Hepatocyte (in vitro differentiated cells): ENCODE data around the gene PHYHIPL. TPM values are rescaled to one million over a fixed set of nuclear protein-coding genes. Genes with fewer than 3 reads are reported as not detected.

ENCODE experiments used
- DNase-seq: peaks from one replicate; pipeline ENCODE4 v3.0.0-alpha.2; 2016; ENCODE audit warnings: low spot score
- H2AFZ ChIP-seq: fragments of 200-600 bp; sonication (generic); 2 replicates; pipeline ENCODE4 v1.6.0; 2016; ENCODE audit warnings: antibody characterized with exemption, mild to moderate bottlenecking
- H3K27ac ChIP-seq: fragments of 200-600 bp; sonication (generic); 2 replicates; pipeline ENCODE4 v1.5.1; 2016; ENCODE audit warnings: mild to moderate bottlenecking
- H3K27me3 ChIP-seq: fragments of 200-600 bp; sonication (generic); 2 replicates; pipeline ENCODE4 v1.6.1; 2016
- H3K36me3 ChIP-seq: fragments of 200-600 bp; sonication (generic); replicated peaks from 2 replicates; pipeline ENCODE4 v1.5.1; 2016; ENCODE audit warnings: low read depth; ENCODE audit not compliant: insufficient read depth
- H3K4me1 ChIP-seq: fragments of 200-600 bp; sonication (generic); 2 replicates; pipeline ENCODE4 v1.5.1; 2016; ENCODE audit warnings: mild to moderate bottlenecking, moderate library complexity; ENCODE audit not compliant: insufficient read depth
- H3K4me2 ChIP-seq: fragments of 200-600 bp; sonication (generic); 2 replicates; pipeline ENCODE4 v1.6.0; 2016
- H3K4me3 ChIP-seq: fragments of 200-600 bp; sonication (generic); 2 replicates; pipeline ENCODE4 v1.5.1; 2016; ENCODE audit warnings: mild to moderate bottlenecking
- H3K79me2 ChIP-seq: fragments of 200-600 bp; sonication (generic); 2 replicates; pipeline ENCODE4 v1.6.0; 2017; ENCODE audit warnings: mild to moderate bottlenecking
- H3K9me2 ChIP-seq: fragments of 200-600 bp; sonication (generic); replicated peaks from 2 replicates; pipeline ENCODE4 v1.6.0; 2017; ENCODE audit warnings: mild to moderate bottlenecking; ENCODE audit not compliant: insufficient read depth
- H3K9me3 ChIP-seq: fragments of 200-600 bp; sonication (generic); 2 replicates; pipeline ENCODE4 v1.5.1; 2016; ENCODE audit warnings: low read depth, mild to moderate bottlenecking
- H4K20me1 ChIP-seq: fragments of 200-600 bp; sonication (generic); 2 replicates; pipeline ENCODE4 v1.6.0; 2016; ENCODE audit warnings: mild to moderate bottlenecking; ENCODE audit not compliant: insufficient read depth, poor library complexity, severe bottlenecking
- CTCF ChIP-seq: fragments of 200-600 bp; sonication (generic); IDR thresholded peaks from 2 replicates; pipeline ENCODE4 v1.5.1; 2016; ENCODE audit warnings: antibody characterized with exemption, mild to moderate bottlenecking; ENCODE audit not compliant: poor library complexity
- EZH2 ChIP-seq: fragments of 200-600 bp; sonication (generic); IDR thresholded peaks from 2 replicates; pipeline ENCODE4 v1.6.1; 2016; ENCODE audit warnings: antibody characterized with exemption, mild to moderate bottlenecking, borderline replicate concordance
- EZH2phosphoT487 ChIP-seq: fragments of 200-600 bp; sonication (generic); IDR thresholded peaks from one replicate; pipeline ENCODE4 v1.6.1; 2018; ENCODE audit warnings: antibody characterized with exemption, mild to moderate bottlenecking, low read depth, moderate library complexity; ENCODE audit not compliant: unreplicated experiment, severe bottlenecking
- WGBS: methylation state at CpG from one replicate; pipeline ENCODE4 v1.1.6; 2016; ENCODE audit warnings: low lambda C conversion rate; ENCODE audit errors: missing lambda C conversion rate; 5-methylcytosine and 5-hydroxymethylcytosine counted together
- polyA plus RNA-seq: library from polyadenylated mRNA; unstranded; fragments of >200 nt; fragmentation: Nextera tagmentation; extraction: Ambion mirVana; gene quantifications from 2 replicates; pipeline ENCODE4 v1.2.1, GENCODE V29; 2016
- total RNA-seq: library from RNA; depleted of rRNA; stranded (reverse); fragments of >200 nt; gene quantifications from 2 replicates; pipeline ENCODE4 v1.2.3, GENCODE V29; 2014

Gene PHYHIPL
- total and polyA plus RNA-seq, 2 experiments from 2014 or later = 5.9 to 6.8 TPM

- Histone ChIP-seq H3K4me3 (no peak overlapping the region), H3K9me3 (no peaks in the 10 kb centered on the region), H2AFZ (no peak overlapping the region), H3K36me3 (no peaks in the 10 kb centered on the region), H4K20me1 (no peaks in the 10 kb centered on the region), H3K79me2 (no peaks in the 10 kb centered on the region), H3K27me3 (no peaks in the 10 kb centered on the region), H3K27ac (no peak overlapping the region), H3K4me1 (no peaks in the 10 kb centered on the region), H3K9me2 (no peaks in the 10 kb centered on the region), H3K4me2 (no peak overlapping the region)
- WGBS = 90% methylated on average over 3 of the region's 3 CpGs
- no peak for DNase-seq
- TF ChIP-seq EZH2 (no peak), CTCF (no peak)
These were observed 50.8 kb downstream of the PHYHIPL start for GRCh38 chr10:59227136-59227673.

- H3K27ac ChIP-seq = no peak overlapping the region
- H3K4me1 ChIP-seq = no peaks in the 10 kb centered on the region
- H2AFZ ChIP-seq = no peak overlapping the region
- 97% methylated on average over 4 of the region's 4 CpGs for WGBS
- no peak overlapping the region for H3K4me3 ChIP-seq
- TF ChIP-seq EZH2 (no peak), CTCF (no peak), EZH2phosphoT487 (no peak)
- no peaks in the 10 kb centered on the region for H3K36me3 ChIP-seq
- H3K27me3 ChIP-seq = no peaks in the 10 kb centered on the region
- H4K20me1 ChIP-seq = no peaks in the 10 kb centered on the region
- DNase-seq = no peak
- no peaks in the 10 kb centered on the region for H3K9me3 ChIP-seq
- H3K79me2 ChIP-seq = no peaks in the 10 kb centered on the region
- H3K4me2 ChIP-seq = no peak overlapping the region
- H3K9me2 ChIP-seq = no peaks in the 10 kb centered on the region
These were observed 53.0 kb downstream of the PHYHIPL start for GRCh38 chr10:59229441-59229840.

- no peak overlapping the region for H3K4me3 ChIP-seq
- H3K27ac ChIP-seq = no peak overlapping the region
- no peaks in the 10 kb centered on the region for H3K4me1 ChIP-seq
- WGBS = 64% methylated on average over 3 of the region's 3 CpGs
- no peaks in the 10 kb centered on the region for H3K36me3 ChIP-seq
- DNase-seq = no peak
- TF ChIP-seq EZH2 = no peak
- TF ChIP-seq CTCF = no peak
- TF ChIP-seq EZH2phosphoT487 = no peak
- no peak overlapping the region for H3K4me2 ChIP-seq
- H4K20me1 ChIP-seq = no peaks in the 10 kb centered on the region
- H3K79me2 ChIP-seq = no peaks in the 10 kb centered on the region
- no peaks in the 10 kb centered on the region for H3K9me2 ChIP-seq
- H2AFZ ChIP-seq = no peak overlapping the region
- no peaks in the 10 kb centered on the region for H3K9me3 ChIP-seq
- H3K27me3 ChIP-seq = no peaks in the 10 kb centered on the region
These were observed 57.8 kb downstream of the PHYHIPL start for GRCh38 chr10:59234194-59234593.

GRCh38 chr10:59234816-59235429 lies 58.5 kb downstream of the PHYHIPL start:
- H3K36me3 ChIP-seq = no peaks in the 10 kb centered on the region
- no peaks in the 10 kb centered on the region for H3K9me2 ChIP-seq
- H3K4me3 ChIP-seq = no peak overlapping the region
- no peak overlapping the region for H3K4me2 ChIP-seq
- no peaks in the 10 kb centered on the region for H3K9me3 ChIP-seq
- H3K27me3 ChIP-seq = no peaks in the 10 kb centered on the region
- H3K79me2 ChIP-seq = no peaks in the 10 kb centered on the region
- peak; percentile 47 for DNase-seq
- H3K4me1 ChIP-seq = no peaks in the 10 kb centered on the region
- no peaks in the 10 kb centered on the region for H4K20me1 ChIP-seq
- no peak overlapping the region for H3K27ac ChIP-seq
- TF ChIP-seq EZH2phosphoT487 = no peak
- peak; percentile 67 for TF ChIP-seq CTCF
- no peak for TF ChIP-seq EZH2
- no peak overlapping the region for H2AFZ ChIP-seq
